ENCODE results near the gene ZNF536. TPM values are rescaled to one million over a fixed set of nuclear protein-coding genes. Genes with fewer than 3 reads are reported as not detected.
"Not testable (repeated sequence)": the region's sequence is repeated elsewhere in the genome, so short reads cannot be mapped to it uniquely, and the experiment has no call there.

The ZNF536 gene
- total and polyA plus RNA-seq, 2 donors (not counting 1 experiment from before 2014, with no cell fraction given) = 0.50 TPM; not detected in 1

- H2AFZ ChIP-seq (ENCODE audit: low read length) = no peak overlapping the region
- H3K27me3 ChIP-seq (ENCODE audit: control insufficient read depth, insufficient read depth, low read length) = no peaks in the 10 kb centered on the region
- no peaks in the 10 kb centered on the region for H3K4me1 ChIP-seq (ENCODE audit: control insufficient read depth, extremely low read depth, insufficient read depth, low read length)
- TF ChIP-seq CTCF (conservative IDR thresholded peaks at IDR 0.05 in 1 of 2, IDR thresholded peaks at IDR 0.05 in 1 of 2; ENCODE audit: low read depth in 1 of 2, low read length in 2 of 2) = no peak
- TF ChIP-seq EZH2 (IDR thresholded peaks at IDR 0.05; ENCODE audit: low read length, missing control alignments) = no peak
- H3K4me2 ChIP-seq (ENCODE audit: extremely low read depth, insufficient read depth, low read length) = no peak overlapping the region
- no peak overlapping the region for H3K4me3 ChIP-seq (replicated peaks in 1 of 4; ENCODE audit: control extremely low read depth in 1 of 4, insufficient read depth in 1 of 4, low read depth in 3 of 4, low read length in 4 of 4)
- no peaks in the 10 kb centered on the region for H3K79me2 ChIP-seq (ENCODE audit: control insufficient read depth, insufficient read depth, low read length)
- no peaks in the 10 kb centered on the region for H3K36me3 ChIP-seq (ENCODE audit: control insufficient read depth, insufficient read depth, low read length)
- H4K20me1 ChIP-seq (ENCODE audit: control insufficient read depth, extremely low read depth, insufficient read depth, low read length) = no peaks in the 10 kb centered on the region
- DNase-seq (ENCODE audit: low read depth in 2 of 2) = no peak
- H3K9ac ChIP-seq (ENCODE audit: insufficient read depth, low read length) = no peak overlapping the region
- no peak overlapping the region for H3K27ac ChIP-seq (ENCODE audit: insufficient read depth, low read length)
- no peaks in the 10 kb centered on the region for H3K9me3 ChIP-seq (ENCODE audit: control insufficient read depth, insufficient read depth, low read depth, low read length)
These were observed 92.0 kb downstream of the ZNF536 start for GRCh38 chr19:30464162-30464561.

GRCh38 chr19:30466598-30466997, 94.4 kb downstream of the ZNF536 start:
- not testable (repeated sequence) for H3K4me2 ChIP-seq (ENCODE audit: extremely low read depth, insufficient read depth, low read length); H3K9me3 ChIP-seq (ENCODE audit: control insufficient read depth, insufficient read depth, low read depth, low read length); H3K4me3 ChIP-seq (replicated peaks in 1 of 4; ENCODE audit: control extremely low read depth in 1 of 4, insufficient read depth in 1 of 4, low read depth in 3 of 4, low read length in 4 of 4); H3K27ac ChIP-seq (ENCODE audit: insufficient read depth, low read length); H3K36me3 ChIP-seq (ENCODE audit: control insufficient read depth, insufficient read depth, low read length); H3K79me2 ChIP-seq (ENCODE audit: control insufficient read depth, insufficient read depth, low read length); H3K4me1 ChIP-seq (ENCODE audit: control insufficient read depth, extremely low read depth, insufficient read depth, low read length); H4K20me1 ChIP-seq (ENCODE audit: control insufficient read depth, extremely low read depth, insufficient read depth, low read length); DNase-seq (ENCODE audit: low read depth in 2 of 2); H3K27me3 ChIP-seq (ENCODE audit: control insufficient read depth, insufficient read depth, low read length); H2AFZ ChIP-seq (ENCODE audit: low read length); H3K9ac ChIP-seq (ENCODE audit: insufficient read depth, low read length)

GRCh38 chr19:30467239-30467638, 95.1 kb downstream of the ZNF536 start:
- Histone ChIP-seq H3K4me2 (ENCODE audit: extremely low read depth, insufficient read depth, low read length) (no peak overlapping the region), H3K4me3 (replicated peaks in 1 of 4; ENCODE audit: control extremely low read depth in 1 of 4, insufficient read depth in 1 of 4, low read depth in 3 of 4, low read length in 4 of 4) (no peak overlapping the region), H3K27me3 (ENCODE audit: control insufficient read depth, insufficient read depth, low read length) (no peaks in the 10 kb centered on the region), H4K20me1 (ENCODE audit: control insufficient read depth, extremely low read depth, insufficient read depth, low read length) (no peaks in the 10 kb centered on the region), H3K36me3 (ENCODE audit: control insufficient read depth, insufficient read depth, low read length) (no peaks in the 10 kb centered on the region), H3K79me2 (ENCODE audit: control insufficient read depth, insufficient read depth, low read length) (no peaks in the 10 kb centered on the region), H3K9ac (ENCODE audit: insufficient read depth, low read length) (no peak overlapping the region), H2AFZ (ENCODE audit: low read length) (no peak overlapping the region), H3K9me3 (ENCODE audit: control insufficient read depth, insufficient read depth, low read depth, low read length) (no peaks in the 10 kb centered on the region), H3K27ac (ENCODE audit: insufficient read depth, low read length) (no peak overlapping the region), H3K4me1 (ENCODE audit: control insufficient read depth, extremely low read depth, insufficient read depth, low read length) (no peaks in the 10 kb centered on the region)
- TF ChIP-seq CTCF (conservative IDR thresholded peaks at IDR 0.05 in 1 of 2, IDR thresholded peaks at IDR 0.05 in 1 of 2; ENCODE audit: low read depth in 1 of 2, low read length in 2 of 2) (no peak), EZH2 (IDR thresholded peaks at IDR 0.05; ENCODE audit: low read length, missing control alignments) (no peak)
- no peak for DNase-seq (ENCODE audit: low read depth in 2 of 2)
